Mesenchymal stem cell (in vitro differentiated cells and primary cell): ENCODE data around the gene NRXN3.

Source experiments
- DNase-seq: peaks from one replicate; pipeline ENCODE4 v3.0.0-alpha.2; 2013
- H2AFZ ChIP-seq: one replicate; pipeline ENCODE4 v1.6.1; 2013; ENCODE audit warnings: low read depth, mild to moderate bottlenecking, control low read depth, inconsistent platforms, low read length, moderate library complexity
- H2AK5ac ChIP-seq: 2 replicates; pipeline ENCODE4 v1.6.1; 2013; ENCODE audit warnings: low read length, moderate library complexity, mild to moderate bottlenecking, inconsistent platforms; ENCODE audit not compliant: severe bottlenecking
- H2BK120ac ChIP-seq: one replicate; pipeline ENCODE4 v1.6.1; 2013; ENCODE audit warnings: low read depth, mild to moderate bottlenecking, inconsistent platforms, low read length, moderate library complexity
- H2BK12ac ChIP-seq, 2 experiments: one replicate each; pipeline ENCODE4 v1.6.1; 2013; ENCODE audit warnings: inconsistent platforms in 2 of 2, low read length in 2 of 2, mild to moderate bottlenecking in 2 of 2, moderate library complexity in 2 of 2, control low read depth in 1 of 2
- H2BK15ac ChIP-seq: one replicate; pipeline ENCODE4 v1.6.1; 2013; ENCODE audit warnings: mild to moderate bottlenecking, low read depth, inconsistent platforms; ENCODE audit not compliant: poor library complexity, severe bottlenecking
- H2BK5ac ChIP-seq: 2 replicates; pipeline ENCODE4 v1.6.1; 2013; ENCODE audit warnings: low read depth, mild to moderate bottlenecking, low read length, control low read depth, inconsistent platforms; ENCODE audit not compliant: poor library complexity, severe bottlenecking
- H3K14ac ChIP-seq, 2 experiments: one replicate each; pipeline ENCODE4 v1.6.1; 2013; ENCODE audit warnings: inconsistent platforms in 2 of 2, low read length in 2 of 2, control low read depth in 1 of 2, mild to moderate bottlenecking in 1 of 2, moderate library complexity in 1 of 2
- H3K18ac ChIP-seq, 2 experiments: one replicate each; pipeline ENCODE4 v1.6.1; 2013; ENCODE audit warnings: inconsistent platforms in 2 of 2, low read length in 2 of 2, control low read depth in 1 of 2, low read depth in 1 of 2, mild to moderate bottlenecking in 1 of 2
- H3K23ac ChIP-seq, 2 experiments: one replicate each; pipeline ENCODE4 v1.6.1; 2013; ENCODE audit warnings: inconsistent platforms in 2 of 2, low read length in 2 of 2, mild to moderate bottlenecking in 2 of 2, moderate library complexity in 2 of 2, control low read depth in 1 of 2
- H3K27ac ChIP-seq: 2 replicates; pipeline ENCODE4 v1.5.1; 2013; ENCODE audit warnings: mild to moderate bottlenecking, moderate library complexity, low read length, control low read depth, inconsistent platforms; ENCODE audit not compliant: poor library complexity, severe bottlenecking
- H3K27me3 ChIP-seq, 2 experiments: 2 replicates each; pipeline versions ENCODE4 v1.6.1 to v1.7.0; 2013; ENCODE audit warnings: low read length in 2 of 2, mild to moderate bottlenecking in 2 of 2, moderate library complexity in 2 of 2, control low read depth in 1 of 2, inconsistent platforms in 1 of 2; ENCODE audit not compliant: control insufficient read depth in 1 of 2, insufficient read depth in 1 of 2
- H3K36me3 ChIP-seq, 2 experiments: 2 replicates each; pipeline versions ENCODE4 v1.6.1 to v1.7.0; 2013; ENCODE audit warnings: low read length in 2 of 2, control low read depth in 1 of 2, inconsistent platforms in 1 of 2, low read depth in 1 of 2, mild to moderate bottlenecking in 1 of 2; ENCODE audit not compliant: insufficient read depth in 2 of 2, control insufficient read depth in 1 of 2
- H3K4ac ChIP-seq, 2 experiments: one replicate each; pipeline ENCODE4 v1.6.1; 2013; ENCODE audit warnings: inconsistent platforms in 2 of 2, low read length in 2 of 2, mild to moderate bottlenecking in 2 of 2, moderate library complexity in 2 of 2, control low read depth in 1 of 2, low read depth in 1 of 2
- H3K4me1 ChIP-seq: 2 replicates; pipeline ENCODE4 v1.6.1; 2013; ENCODE audit warnings: low read depth, low read length, control low read depth; ENCODE audit not compliant: control insufficient read depth, insufficient read depth
- H3K4me2 ChIP-seq: 2 replicates; pipeline ENCODE4 v1.6.1; 2013; ENCODE audit warnings: low read length, mild to moderate bottlenecking, inconsistent platforms; ENCODE audit not compliant: poor library complexity, severe bottlenecking
- H3K4me3 ChIP-seq, 2 experiments: 2 replicates each; pipeline versions ENCODE4 v1.5.1 to v1.7.0; 2013; ENCODE audit warnings: low read length in 2 of 2, mild to moderate bottlenecking in 2 of 2, control low read depth in 1 of 2, low read depth in 1 of 2; ENCODE audit not compliant: insufficient read depth in 1 of 2
- H3K79me1 ChIP-seq: replicated peaks from 2 replicates; pipeline ENCODE4 v1.6.1; 2013; ENCODE audit warnings: mild to moderate bottlenecking, control low read depth, low read length, inconsistent platforms; ENCODE audit not compliant: poor library complexity, severe bottlenecking
- H3K9ac ChIP-seq: 2 replicates; pipeline ENCODE4 v1.7.0; 2013; ENCODE audit warnings: mild to moderate bottlenecking, low read length, moderate library complexity
- H3K9me3 ChIP-seq: 2 replicates; pipeline ENCODE4 v1.7.0; 2013; ENCODE audit warnings: mild to moderate bottlenecking, low read length; ENCODE audit not compliant: control insufficient read depth
- H4K8ac ChIP-seq: one replicate; pipeline ENCODE4 v1.6.1; 2013; ENCODE audit warnings: inconsistent platforms, mild to moderate bottlenecking, low read length, moderate library complexity
- H4K91ac ChIP-seq: one replicate; pipeline ENCODE4 v1.6.1; 2013; ENCODE audit warnings: mild to moderate bottlenecking, low read length, inconsistent platforms
- WGBS: methylation state at CpG from one replicate; pipeline ENCODE4 v1.1.7; 2013; ENCODE audit warnings: mixed read lengths; 5-methylcytosine and 5-hydroxymethylcytosine counted together

NRXN3 gene

GRCh38 chr14:79383031-79383430 is 1212.9 kb downstream of the NRXN3 start:
- Histone ChIP-seq H3K27ac (no peak overlapping the region), H3K18ac (no peak overlapping the region), H4K91ac (no peak overlapping the region), H3K9me3 (no peaks in the 10 kb centered on the region), H2AFZ (no peak overlapping the region), H2BK5ac (no peak overlapping the region), H3K9ac (no peak overlapping the region), H3K4ac (no peak overlapping the region), H2BK120ac (no peak overlapping the region), H3K36me3 (no peaks in the 10 kb centered on the region), H3K23ac (no peak overlapping the region), H2AK5ac (no peak overlapping the region), H3K14ac (no peak overlapping the region), H3K4me3 (no peak overlapping the region), H2BK12ac (no peak overlapping the region), H4K8ac (no peak overlapping the region), H2BK15ac (no peak overlapping the region), H3K27me3 (no peaks in the 10 kb centered on the region), H3K4me1 (no peaks in the 10 kb centered on the region), H3K4me2 (no peak overlapping the region), H3K79me1 (no peaks in the 10 kb centered on the region)
- DNase-seq: no peak

- H2AK5ac ChIP-seq: no peak overlapping the region
- H3K4me2 ChIP-seq: no peak overlapping the region
- no peak overlapping the region for H2BK120ac ChIP-seq
- no peak overlapping the region for H4K8ac ChIP-seq
- DNase-seq: no peak
- H2BK12ac ChIP-seq: no peak overlapping the region
- H3K9me3 ChIP-seq: no peaks in the 10 kb centered on the region
- H3K4ac ChIP-seq: no peak overlapping the region
- H3K36me3 ChIP-seq: no peaks in the 10 kb centered on the region
- H3K4me3 ChIP-seq: no peak overlapping the region
- H3K23ac ChIP-seq: no peak overlapping the region
- 91% methylated on average over 2 of the region's 2 CpGs for WGBS
- no peaks in the 10 kb centered on the region for H3K79me1 ChIP-seq
- H3K14ac ChIP-seq: no peak overlapping the region
- no peak overlapping the region for H2BK5ac ChIP-seq
- H3K18ac ChIP-seq: no peak overlapping the region
- no peaks in the 10 kb centered on the region for H3K4me1 ChIP-seq
- no peak overlapping the region for H2BK15ac ChIP-seq
- H2AFZ ChIP-seq: no peak overlapping the region
- H3K27ac ChIP-seq: no peak overlapping the region
- H4K91ac ChIP-seq: no peak overlapping the region
- no peaks in the 10 kb centered on the region for H3K27me3 ChIP-seq
- no peak overlapping the region for H3K9ac ChIP-seq
These were observed 1213.3 kb downstream of the NRXN3 start for GRCh38 chr14:79383475-79383874.

GRCh38 chr14:79395061-79395460 is 1224.9 kb downstream of the NRXN3 start:
- H4K91ac ChIP-seq: no peak overlapping the region
- H2BK15ac ChIP-seq: no peak overlapping the region
- H3K27ac ChIP-seq: no peak overlapping the region
- no peaks in the 10 kb centered on the region for H3K27me3 ChIP-seq
- no peaks in the 10 kb centered on the region for H3K36me3 ChIP-seq
- no peak overlapping the region for H3K4ac ChIP-seq
- H3K14ac ChIP-seq: no peak overlapping the region
- no peak overlapping the region for H3K4me3 ChIP-seq
- DNase-seq: peak; percentile 12
- H2AFZ ChIP-seq: no peak overlapping the region
- no peak overlapping the region for H4K8ac ChIP-seq
- H3K9me3 ChIP-seq: no peaks in the 10 kb centered on the region
- no peak overlapping the region for H2AK5ac ChIP-seq
- no peak overlapping the region for H3K18ac ChIP-seq
- H2BK120ac ChIP-seq: no peak overlapping the region
- H3K4me2 ChIP-seq: no peak overlapping the region
- H3K9ac ChIP-seq: no peak overlapping the region
- H3K79me1 ChIP-seq: no peaks in the 10 kb centered on the region
- no peak overlapping the region for H2BK12ac ChIP-seq
- H2BK5ac ChIP-seq: no peak overlapping the region
- H3K23ac ChIP-seq: no peak overlapping the region
- no peaks in the 10 kb centered on the region for H3K4me1 ChIP-seq

- WGBS: 90% methylated on average over 5 of the region's 6 CpGs
- H3K27ac ChIP-seq: no peak overlapping the region
These were observed 1234.8 kb downstream of the NRXN3 start for GRCh38 chr14:79404874-79405511.

More at GRCh38 chr14:79404874-79405511, 1234.8 kb downstream of the NRXN3 start:
- H4K91ac ChIP-seq: no peak overlapping the region
- no peaks in the 10 kb centered on the region for H3K4me1 ChIP-seq
- no peak overlapping the region for H2BK12ac ChIP-seq
- DNase-seq: no peak
- peaks cover 3% of the 10 kb centered on the region for H3K9me3 ChIP-seq
- H3K36me3 ChIP-seq: no peaks in the 10 kb centered on the region
- no peak overlapping the region for H4K8ac ChIP-seq
- no peak overlapping the region for H2AFZ ChIP-seq
- no peak overlapping the region for H3K18ac ChIP-seq
- no peak overlapping the region for H2AK5ac ChIP-seq
- no peaks in the 10 kb centered on the region for H3K27me3 ChIP-seq
- no peaks in the 10 kb centered on the region for H3K79me1 ChIP-seq
- no peak overlapping the region for H2BK15ac ChIP-seq
- no peak overlapping the region for H2BK5ac ChIP-seq
- no peak overlapping the region for H3K23ac ChIP-seq
- H3K4ac ChIP-seq: no peak overlapping the region
- H3K14ac ChIP-seq: no peak overlapping the region
- no peak overlapping the region for H3K4me2 ChIP-seq
- no peak overlapping the region for H2BK120ac ChIP-seq
- no peak overlapping the region for H3K9ac ChIP-seq
- H3K4me3 ChIP-seq: no peak overlapping the region
